IPS-NIHi7 (cell line): ENCODE results near the gene NCK2.

Source experiments
- DNase-seq: peaks from one replicate; pipeline ENCODE4 v3.0.0; 2012; ENCODE audit warnings: mixed read lengths; ENCODE audit errors: extremely low spot score

Gene NCK2

DNA sequence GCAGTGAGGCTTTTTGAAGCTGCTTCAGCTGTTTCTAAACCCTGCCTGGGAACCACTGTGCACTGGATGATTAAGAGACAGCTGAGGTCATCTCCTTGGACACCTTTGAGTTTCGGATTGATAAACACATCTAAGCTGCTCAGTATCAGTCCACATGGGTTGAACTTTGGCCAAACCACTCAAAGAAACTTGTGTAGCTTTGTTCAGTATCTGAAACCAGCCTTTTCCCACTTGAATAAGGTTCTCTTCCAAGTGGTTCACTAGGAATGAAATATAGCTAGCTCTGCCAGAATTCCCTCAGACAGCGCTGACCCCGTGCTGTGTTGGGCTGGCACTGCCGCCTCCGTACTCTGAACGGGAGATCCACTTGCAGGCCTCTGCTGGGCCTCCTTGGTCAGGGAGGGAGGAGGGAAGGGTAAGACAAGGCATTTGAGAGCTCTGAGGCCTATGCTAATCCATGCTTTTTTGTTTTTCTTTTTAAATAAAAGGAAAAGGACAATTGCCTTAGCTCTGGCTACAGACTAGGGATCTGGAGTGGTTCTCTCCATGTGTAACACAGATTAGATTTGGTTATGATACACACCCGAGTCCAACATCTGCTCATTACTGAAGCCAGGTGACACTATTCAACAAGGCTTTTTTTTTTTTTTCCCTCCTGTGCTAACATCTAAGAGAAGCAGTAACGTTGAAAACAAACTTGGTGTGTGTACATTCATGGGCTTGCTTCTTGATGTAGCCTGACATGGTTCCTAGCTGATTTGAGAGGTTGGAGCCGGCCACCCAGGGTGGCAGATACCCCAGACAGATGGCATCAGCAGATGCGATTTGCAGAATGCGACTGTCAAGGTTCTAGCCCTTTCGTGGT, 67.7 kb downstream of the NCK2 start:
- no peak for DNase-seq

DNA sequence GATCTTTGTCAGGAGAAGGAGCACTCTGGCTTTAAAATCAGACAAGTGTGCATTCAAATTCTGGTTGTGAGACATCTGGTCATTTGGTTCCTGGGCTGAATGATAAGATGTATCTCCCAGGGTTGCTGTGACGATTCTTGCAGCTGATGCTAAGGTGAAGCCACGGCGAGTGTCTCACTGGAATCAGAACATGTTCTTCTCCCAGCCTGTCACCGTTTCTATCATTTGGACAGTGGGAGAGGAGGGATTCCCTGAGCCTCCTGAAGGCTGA, 68.3 kb downstream of the NCK2 start:
- DNase-seq: no peak

- DNase-seq: no peak
These were observed 68.7 kb downstream of the NCK2 start for GRCh38 chr2:105813405-105813804.

- no peak for DNase-seq
These were observed 69.7 kb downstream of the NCK2 start for GRCh38 chr2:105814291-105814940.

GRCh38 chr2:105815401-105815800, 70.7 kb downstream of the NCK2 start:
- no peak for DNase-seq

DNA sequence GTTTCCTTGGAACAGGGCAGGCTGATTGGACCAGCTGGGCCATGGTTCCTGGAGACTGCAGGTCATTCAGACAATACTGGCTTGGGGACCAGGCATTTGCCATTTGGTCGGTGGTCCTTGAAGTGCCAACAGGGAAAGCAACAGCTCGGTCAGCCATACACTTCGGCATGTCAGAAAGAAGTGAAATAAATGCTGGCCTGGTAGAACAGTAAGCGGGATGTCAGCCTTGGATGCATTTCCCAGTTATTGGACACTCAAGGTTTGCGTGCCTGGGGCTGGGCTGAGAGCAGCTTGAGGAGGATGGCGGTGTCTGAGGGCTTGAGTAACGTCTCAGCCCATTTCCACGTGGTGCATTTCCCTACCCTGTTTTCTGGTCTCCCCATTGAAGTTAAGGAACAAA, 75.4 kb downstream of the NCK2 start:
- no peak for DNase-seq

DNA sequence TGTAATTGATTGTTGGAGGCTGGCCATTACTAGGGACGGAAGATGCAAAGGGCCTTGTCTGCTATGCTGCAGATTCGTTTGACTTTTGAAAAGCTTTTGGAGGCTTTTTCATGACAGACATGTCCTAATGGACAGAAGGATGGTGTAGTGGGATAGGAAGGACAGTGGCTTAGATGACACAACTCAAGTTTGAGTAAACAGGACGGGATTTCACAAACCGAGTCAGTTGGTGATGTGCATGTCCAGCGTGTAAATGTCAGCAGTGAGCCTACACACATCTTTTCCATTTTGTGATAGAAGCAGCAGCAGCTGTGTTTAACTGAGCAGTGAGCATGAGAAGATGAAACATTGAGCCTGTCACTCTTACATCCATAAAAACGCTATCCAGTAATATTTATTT, 76.0 kb downstream of the NCK2 start:
- no peak for DNase-seq

DNA sequence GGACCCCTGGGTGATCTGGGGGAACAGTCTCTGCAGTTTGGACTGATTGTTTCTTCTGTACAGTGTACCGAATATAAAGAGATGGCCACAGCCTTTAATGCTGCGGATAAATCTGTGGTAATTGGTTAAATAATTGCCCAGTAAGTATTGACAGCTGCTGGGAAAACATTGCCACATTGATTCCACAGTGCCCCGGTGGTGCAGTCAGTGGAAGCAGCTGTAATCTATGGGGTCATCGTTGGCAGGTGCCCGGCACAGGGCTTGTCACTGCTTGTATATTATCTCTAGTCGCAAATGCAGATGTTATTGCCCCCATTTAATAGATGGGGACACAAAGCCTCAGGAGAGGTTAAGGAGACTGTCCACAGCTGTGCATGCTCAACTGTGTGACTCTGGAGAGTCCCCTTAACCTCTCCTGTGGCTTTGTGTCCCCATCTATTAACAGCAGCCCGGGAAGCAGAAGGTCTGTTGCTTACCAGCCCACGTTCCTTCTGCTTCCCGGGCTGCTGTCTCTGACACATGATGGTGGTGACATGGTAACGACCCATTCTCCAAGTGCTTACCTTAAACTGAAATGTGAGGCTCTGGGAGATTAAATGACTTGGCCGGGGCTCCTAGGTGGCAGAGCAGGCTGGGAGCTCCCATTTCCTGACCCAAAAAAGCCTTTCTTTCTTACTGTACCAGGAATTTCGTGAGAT, 76.9 kb downstream of the NCK2 start:
- no peak for DNase-seq

- no peak for DNase-seq
These were observed 77.5 kb downstream of the NCK2 start for GRCh38 chr2:105822186-105822585.

- no peak for DNase-seq
These were observed 79.7 kb downstream of the NCK2 start for GRCh38 chr2:105824446-105824845.

DNA sequence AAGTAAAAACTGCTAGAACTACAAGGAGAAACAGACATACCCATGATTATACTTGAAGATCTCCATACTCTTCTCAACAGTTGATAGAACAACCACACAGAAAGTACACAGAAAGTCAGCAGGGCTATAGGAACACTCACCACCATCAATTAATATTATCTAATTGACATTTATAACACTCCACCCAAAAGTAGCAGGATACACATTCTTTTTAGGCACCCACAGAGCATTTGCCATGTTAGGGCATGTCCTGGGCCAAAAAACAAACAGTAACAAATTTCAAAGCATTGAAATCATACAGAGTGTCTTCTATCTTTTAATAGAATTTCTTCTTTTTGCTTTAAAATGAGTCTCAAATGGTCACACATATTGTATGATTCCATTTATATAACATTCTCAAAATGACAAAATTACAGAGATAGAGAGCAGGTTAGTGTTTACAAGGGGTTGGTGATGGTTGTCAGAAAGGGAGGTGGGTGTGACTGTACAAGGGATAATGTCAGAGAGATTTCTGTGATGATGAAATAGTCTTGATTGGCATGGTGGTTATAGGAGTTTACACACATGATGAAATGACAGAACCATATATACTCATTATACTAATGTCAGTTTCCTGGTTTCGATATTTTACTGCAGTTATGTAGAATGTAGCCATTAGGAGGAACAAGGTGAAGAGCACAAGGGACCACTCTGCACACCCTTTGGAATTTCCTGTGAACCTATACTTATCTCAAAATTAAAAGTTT, 82.8 kb downstream of the NCK2 start:
- DNase-seq: no peak

DNA sequence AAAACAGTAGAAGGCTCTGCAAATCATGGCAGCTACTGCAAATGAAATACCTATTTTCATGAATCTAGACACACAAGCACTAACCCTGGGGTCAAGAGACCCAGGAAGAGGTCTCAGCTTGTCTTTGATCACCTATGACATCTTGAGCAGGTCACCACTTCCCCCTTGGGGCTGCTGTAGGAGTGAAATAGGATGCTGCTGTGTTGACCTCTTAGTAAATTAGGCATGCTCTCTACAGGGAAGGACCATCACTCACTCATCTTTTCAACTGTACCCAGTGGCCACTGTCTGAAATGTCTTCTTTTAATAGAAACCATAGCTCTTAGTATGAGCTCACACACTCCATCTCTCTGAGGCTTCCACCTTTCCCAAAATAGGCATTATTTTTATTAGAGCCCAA, 83.8 kb downstream of the NCK2 start:
- no peak for DNase-seq

DNA sequence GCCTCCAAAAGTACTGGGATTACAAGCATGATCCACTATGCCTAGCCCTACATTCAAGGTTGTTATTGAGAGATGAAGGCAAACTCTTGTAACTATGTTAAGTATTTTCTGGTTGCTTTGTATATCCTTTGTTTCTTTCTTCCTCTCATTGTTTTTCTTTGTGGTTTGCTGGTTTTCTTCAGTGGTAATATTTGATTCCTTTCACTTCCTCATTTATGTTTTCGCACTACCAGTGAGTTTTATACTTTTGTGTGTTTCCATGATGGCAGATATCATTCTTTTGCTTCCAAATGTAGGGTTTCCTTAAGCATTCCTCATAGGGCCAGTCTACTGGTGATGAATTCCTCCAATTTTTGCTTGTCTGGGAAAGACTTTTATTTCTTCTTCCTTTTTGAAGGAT, 90.2 kb downstream of the NCK2 start:
- no peak for DNase-seq

GRCh38 chr2:105836341-105836740, 91.6 kb downstream of the NCK2 start:
- DNase-seq: no peak

DNA sequence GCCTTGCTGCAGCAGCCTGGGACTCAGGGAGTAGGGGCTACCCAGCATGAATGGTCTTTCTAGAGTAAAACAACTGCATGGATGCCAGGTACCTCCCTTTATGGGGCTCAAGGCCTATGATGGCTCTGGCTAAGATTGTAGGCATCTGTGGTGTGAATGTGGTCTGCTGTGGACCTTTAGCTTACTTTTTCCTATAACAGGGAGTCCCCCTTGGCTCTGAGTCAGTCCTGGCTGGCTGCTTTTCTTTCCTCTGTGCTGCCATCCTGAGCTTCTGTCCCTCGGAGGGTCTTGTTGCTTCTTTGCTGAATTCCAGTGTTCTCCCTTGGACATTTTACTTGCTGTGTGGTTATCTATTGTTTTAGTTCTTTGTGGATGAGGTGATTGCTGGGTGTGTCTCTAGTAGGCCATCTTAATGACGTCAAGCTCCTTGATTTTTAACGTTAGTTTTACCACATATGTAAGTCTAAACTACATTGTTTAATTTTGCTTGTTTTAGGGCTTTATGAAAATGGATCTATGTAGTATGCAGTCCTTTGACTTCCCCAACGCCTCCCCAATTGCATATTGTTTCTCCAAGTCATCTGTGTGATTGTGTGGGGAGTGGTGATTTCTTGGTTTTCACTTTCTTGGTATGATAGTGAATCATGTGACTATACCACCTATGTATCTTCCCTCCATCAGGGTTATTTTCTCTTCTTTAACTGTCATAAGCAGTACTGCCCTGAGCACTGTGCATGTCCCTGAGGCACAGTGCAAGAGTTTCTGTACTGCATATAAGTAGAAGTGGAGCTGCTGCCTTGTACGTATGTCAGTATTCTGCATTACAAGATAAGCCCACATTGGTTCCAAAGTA, 92.4 kb downstream of the NCK2 start:
- DNase-seq: no peak

DNA sequence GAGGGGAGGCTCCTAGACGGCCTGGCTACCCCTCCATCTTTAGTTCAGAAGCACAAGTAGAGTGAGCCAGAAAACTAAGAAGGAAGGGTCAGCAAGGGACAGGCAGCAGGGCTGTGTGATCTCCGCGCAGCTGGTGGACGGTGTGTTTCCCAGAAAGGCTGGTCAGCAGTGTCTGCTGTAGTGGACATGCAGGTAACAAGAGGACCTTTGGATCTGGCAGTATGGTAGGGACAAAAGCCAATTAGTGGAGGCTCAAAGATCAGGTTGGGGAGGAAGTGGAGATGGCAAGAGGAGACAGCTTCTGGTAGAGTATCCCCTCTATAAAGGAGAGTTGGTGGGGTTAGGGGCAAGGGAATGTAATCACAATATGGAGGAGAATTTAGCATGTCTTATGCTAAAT, 95.1 kb downstream of the NCK2 start:
- DNase-seq: no peak

DNA sequence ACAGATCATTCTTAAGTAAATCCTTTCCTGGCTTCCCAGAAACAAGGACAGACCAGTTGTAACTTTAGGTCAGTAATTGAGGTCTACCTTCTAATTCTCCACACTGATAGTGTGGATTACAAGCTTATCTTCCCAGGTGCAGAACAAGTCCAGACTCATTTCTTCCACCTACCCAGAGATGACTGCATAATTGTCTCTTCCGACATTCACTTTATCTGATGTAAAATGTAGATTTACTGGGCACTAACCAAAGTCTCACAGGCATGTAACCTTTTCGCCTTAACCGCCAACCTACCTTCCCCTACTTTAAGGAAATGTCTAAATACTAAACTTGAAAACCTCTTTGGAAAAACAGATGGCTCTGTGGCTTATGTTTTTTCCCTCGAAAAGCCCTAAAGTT, 96.2 kb downstream of the NCK2 start:
- DNase-seq: no peak

DNA sequence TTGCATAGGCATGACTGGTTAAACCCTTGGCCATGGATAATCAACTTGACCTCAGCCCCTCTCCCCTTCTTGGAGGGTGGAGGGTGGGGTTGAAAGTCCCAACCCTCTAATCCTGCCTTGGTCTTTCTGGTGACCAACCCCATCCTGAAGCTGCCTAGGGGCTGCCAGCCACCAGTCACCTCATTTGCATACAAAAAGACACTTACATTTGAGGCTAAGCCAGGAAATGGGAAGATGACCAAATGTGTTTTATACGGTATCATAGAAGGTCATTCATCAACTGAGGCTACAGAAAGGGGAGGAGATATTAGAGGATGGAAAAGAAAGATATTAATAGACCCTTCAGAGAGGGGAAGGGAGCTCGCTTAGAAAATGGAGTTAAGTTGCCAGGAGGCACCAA, 96.8 kb downstream of the NCK2 start:
- no peak for DNase-seq

- DNase-seq: no peak
These were observed 97.8 kb downstream of the NCK2 start for GRCh38 chr2:105842555-105842954.

- DNase-seq: no peak
These were observed 99.0 kb downstream of the NCK2 start for GRCh38 chr2:105843476-105844374.
